Thoracic aorta (tissue), 2 donors: ENCODE data around the gene PARP8. TPM values are rescaled to one million over a fixed set of nuclear protein-coding genes. Genes with fewer than 3 reads are reported as not detected.

Experiments
- ATAC-seq: fragments of 150-250 bp; one replicate; pipeline ENCODE4 v1.8.0; 2017; ENCODE audit warnings: low read depth; ENCODE audit not compliant: insufficient number of reproducible peaks, low FRiP score
- DNase-seq: peaks from one replicate; pipeline ENCODE4 v3.0.0-alpha.2; 2020; ENCODE audit warnings: low spot score
- H3K27ac ChIP-seq, 2 donors: fragments of 200-600 bp; sonication (generic); 1 replicate in 1 of 2; 2 replicates in 1 of 2; pipeline ENCODE4 v1.5.1; 2016; ENCODE audit warnings: mild to moderate bottlenecking in 2 of 2, moderate library complexity in 2 of 2
- H3K27me3 ChIP-seq: fragments of 200-600 bp; sonication (generic); replicated peaks from 2 replicates; pipeline ENCODE4 v1.6.0; 2016; ENCODE audit warnings: mild to moderate bottlenecking; ENCODE audit not compliant: insufficient read depth
- H3K36me3 ChIP-seq: fragments of 200-600 bp; sonication (generic); one replicate; pipeline ENCODE4 v1.5.1; 2016
- H3K4me1 ChIP-seq, 2 donors: fragments of 200-600 bp; sonication (generic); 1 replicate in 1 of 2; 2 replicates in 1 of 2; pipeline versions ENCODE4 v1.5.1 to v1.6.0; 2016; ENCODE audit warnings: low read depth in 2 of 2, mild to moderate bottlenecking in 1 of 2; ENCODE audit not compliant: control insufficient read depth in 1 of 2
- H3K4me3 ChIP-seq: fragments of 200-600 bp; sonication (generic); 2 replicates; pipeline ENCODE4 v1.5.1; 2016; ENCODE audit warnings: mild to moderate bottlenecking
- H3K9me3 ChIP-seq: fragments of 200-600 bp; sonication (generic); 2 replicates; pipeline ENCODE4 v1.5.1; 2016
- CTCF ChIP-seq: fragments of 200-600 bp; sonication (generic); IDR thresholded peaks from one replicate; pipeline ENCODE4 v1.5.1; 2019; ENCODE audit warnings: antibody characterized with exemption
- total RNA-seq, 2 donors: library from RNA; depleted of rRNA; stranded (reverse); fragments of >200 nt; gene quantifications; one replicate each; pipeline versions ENCODE4 v1.1.0 to v1.2.3, GENCODE V29; 2016

Gene PARP8
- total RNA-seq, 2 donors from 2014 or later: 27.5 to 34.7 TPM

DNA sequence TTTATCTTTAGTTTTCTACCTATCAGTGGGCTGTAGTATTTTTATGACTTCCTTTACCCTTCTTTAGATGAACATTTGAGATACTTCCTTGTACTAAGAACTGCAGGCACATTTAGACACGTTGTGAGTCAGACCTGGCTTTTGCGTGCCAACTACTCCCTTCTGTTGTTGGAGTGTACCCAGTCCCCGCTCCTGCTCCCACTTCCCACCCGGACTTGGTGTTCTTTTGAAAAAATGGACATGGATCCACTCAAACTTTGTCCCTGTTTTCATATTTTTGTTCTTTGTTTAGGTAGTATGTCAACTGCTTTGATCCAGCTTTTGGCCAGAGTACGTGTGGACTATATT, 60.7 kb downstream of the PARP8 start:
- no peak overlapping the region for H3K4me3 ChIP-seq
- H3K36me3 ChIP-seq: no peaks in the 10 kb centered on the region
- no peaks in the 10 kb centered on the region for H3K9me3 ChIP-seq
- no peaks in the 10 kb centered on the region for H3K27me3 ChIP-seq
- DNase-seq (peak; percentile 15), ATAC-seq (peak; percentile 60)
- peaks cover 0 to 9% of the 10 kb centered on the region in 2 donors for H3K4me1 ChIP-seq
- no peak overlapping the region for H3K27ac ChIP-seq
- no peak for TF ChIP-seq CTCF

DNA sequence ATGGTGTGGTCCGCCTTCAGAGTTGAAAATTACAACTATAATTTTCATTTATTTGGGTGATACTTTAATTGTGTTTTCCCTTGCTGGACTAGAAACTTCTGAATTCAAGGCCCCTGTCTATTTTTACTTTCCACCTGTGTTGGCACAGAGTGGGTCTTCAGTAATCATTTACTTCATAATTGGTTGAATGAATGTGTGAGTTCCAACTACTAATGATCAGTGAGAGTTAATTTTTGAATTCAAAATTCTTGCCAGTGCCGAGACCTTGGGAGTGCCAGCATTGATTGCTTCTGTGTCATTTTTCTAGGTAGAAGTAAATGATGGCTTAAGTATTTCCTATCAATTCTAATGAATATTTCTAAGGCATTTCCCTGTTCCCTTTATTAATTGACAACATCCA, 61.4 kb downstream of the PARP8 start:
- Histone ChIP-seq H3K27me3 (no peaks in the 10 kb centered on the region), H3K4me3 (no peak overlapping the region), H3K4me1 (peaks cover 0 to 9% of the 10 kb centered on the region in 2 donors), H3K27ac (no peak overlapping the region), H3K9me3 (no peaks in the 10 kb centered on the region), H3K36me3 (no peaks in the 10 kb centered on the region)
- no peak for DNase-seq
- TF ChIP-seq CTCF: no peak
- no peak for ATAC-seq

DNA sequence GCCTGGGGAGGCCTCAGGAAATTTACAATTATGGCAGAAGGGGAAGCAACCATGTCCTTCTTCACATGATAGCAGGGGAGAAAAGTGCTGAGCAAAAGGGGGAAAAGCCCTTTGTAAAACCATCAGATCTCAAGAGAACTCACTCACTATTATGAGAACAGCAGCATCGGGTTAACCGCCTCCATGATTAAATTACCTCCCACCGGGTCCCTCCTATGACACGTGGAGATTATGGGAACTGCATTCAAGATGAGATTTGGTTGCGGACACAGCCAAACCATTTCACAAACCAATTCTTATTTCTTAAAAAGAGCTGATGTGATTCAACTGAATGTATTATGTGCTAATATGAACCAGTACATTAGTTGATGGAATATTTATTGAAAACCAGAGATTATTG, 63.9 kb downstream of the PARP8 start:
- H3K9me3 ChIP-seq: no peaks in the 10 kb centered on the region
- DNase-seq (no peak), ATAC-seq (no peak)
- H3K36me3 ChIP-seq: no peaks in the 10 kb centered on the region
- H3K27ac ChIP-seq: no peak overlapping the region
- TF ChIP-seq CTCF: no peak
- H3K4me1 ChIP-seq: peaks cover 3 to 9% of the 10 kb centered on the region in 2 donors
- H3K27me3 ChIP-seq: no peaks in the 10 kb centered on the region
- H3K4me3 ChIP-seq: no peak overlapping the region

- no peaks in the 10 kb centered on the region for H3K9me3 ChIP-seq
- TF ChIP-seq CTCF: no peak
- ATAC-seq (no peak), DNase-seq (no peak)
- no peak overlapping the region for H3K4me3 ChIP-seq
- no peaks in the 10 kb centered on the region for H3K27me3 ChIP-seq
- H3K36me3 ChIP-seq: no peaks in the 10 kb centered on the region
- no peak overlapping the region for H3K27ac ChIP-seq
- H3K4me1 ChIP-seq: peaks cover 3 to 9% of the 10 kb centered on the region in 2 donors
These were observed 64.4 kb downstream of the PARP8 start for GRCh38 chr5:50730841-50731240.

GRCh38 chr5:50733741-50734140, 67.3 kb downstream of the PARP8 start:
- H3K27me3 ChIP-seq: no peaks in the 10 kb centered on the region
- TF ChIP-seq CTCF: no peak
- DNase-seq: no peak
- H3K27ac ChIP-seq: no peak overlapping the region
- H3K36me3 ChIP-seq: no peaks in the 10 kb centered on the region
- H3K9me3 ChIP-seq: no peaks in the 10 kb centered on the region
- no peak overlapping the region for H3K4me3 ChIP-seq
- H3K4me1 ChIP-seq: peaks cover 3 to 6% of the 10 kb centered on the region in 2 donors
- no peak for ATAC-seq
